Brain microvascular endothelial cell (primary cell): ENCODE results near the gene FAM53A.

Experiments used
- DNase-seq: peaks from one replicate; pipeline ENCODE4 v3.0.0-alpha.2; 2020
- H3K27ac ChIP-seq: fragments of 250-450 bp; sonication (Bioruptor Pico); 2 replicates; pipeline ENCODE4 v1.5.1; 2020; ENCODE audit warnings: mild to moderate bottlenecking, moderate library complexity
- H3K27me3 ChIP-seq: fragments of 250-450 bp; sonication (Bioruptor Pico); replicated peaks from 2 replicates; pipeline ENCODE4 v1.5.1; 2020; ENCODE audit warnings: mild to moderate bottlenecking
- H3K36me3 ChIP-seq: fragments of 250-450 bp; sonication (Bioruptor Pico); replicated peaks from 2 replicates; pipeline ENCODE4 v1.5.1; 2020; ENCODE audit warnings: mild to moderate bottlenecking
- H3K4me3 ChIP-seq: 2 replicates; pipeline ENCODE4 v1.5.1; 2011; ENCODE audit warnings: low read depth, mild to moderate bottlenecking, control low read depth, low read length, moderate library complexity
- CTCF ChIP-seq: IDR thresholded peaks from 2 replicates; pipeline ENCODE4 v1.5.1; 2011; ENCODE audit warnings: low read depth, mild to moderate bottlenecking, moderate library complexity, low read length, control low read depth, inconsistent platforms; ENCODE audit errors: missing control alignments
- in situ Hi-C: cut with HindIII; loops from 2 replicates; pipeline ENCODE4 v1.10.0; 2017; ENCODE audit warnings: low sequenced_read_pairs, low pct_ligation_motif_present

FAM53A gene

GRCh38 chr4:1619151-1619672 lies 64.9 kb downstream of the FAM53A start:
- DNase-seq, result no peak
- in situ Hi-C loops, result no loop called here
- no peak for TF ChIP-seq CTCF
- Histone ChIP-seq H3K4me3 (no peak overlapping the region), H3K27me3 (no peaks in the 10 kb centered on the region), H3K36me3 (no peaks in the 10 kb centered on the region), H3K27ac (no peak overlapping the region)

GRCh38 chr4:1618438-1618837 lies 65.7 kb downstream of the FAM53A start:
- H3K4me3 ChIP-seq, result no peak overlapping the region
- in situ Hi-C loops, result no loop called here
- no peak overlapping the region for H3K27ac ChIP-seq
- no peak for TF ChIP-seq CTCF
- DNase-seq, result no peak
- H3K27me3 ChIP-seq, result no peaks in the 10 kb centered on the region
- H3K36me3 ChIP-seq, result no peaks in the 10 kb centered on the region

- Histone ChIP-seq H3K27ac (no peak overlapping the region), H3K4me3 (no peak overlapping the region), H3K27me3 (no peaks in the 10 kb centered on the region), H3K36me3 (no peaks in the 10 kb centered on the region)
- in situ Hi-C loops, result no loop called here
- TF ChIP-seq CTCF, result no peak
- no peak for DNase-seq
Observed at GRCh38 chr4:1616557-1616930, 67.6 kb downstream of the FAM53A start.

- Histone ChIP-seq H3K27me3 (no peaks in the 10 kb centered on the region), H3K4me3 (no peak overlapping the region), H3K36me3 (no peaks in the 10 kb centered on the region), H3K27ac (no peak overlapping the region)
- no peak for DNase-seq
- no peak for TF ChIP-seq CTCF
- in situ Hi-C loops, result no loop called here
Observed at GRCh38 chr4:1615786-1616556, 68.1 kb downstream of the FAM53A start.

DNA sequence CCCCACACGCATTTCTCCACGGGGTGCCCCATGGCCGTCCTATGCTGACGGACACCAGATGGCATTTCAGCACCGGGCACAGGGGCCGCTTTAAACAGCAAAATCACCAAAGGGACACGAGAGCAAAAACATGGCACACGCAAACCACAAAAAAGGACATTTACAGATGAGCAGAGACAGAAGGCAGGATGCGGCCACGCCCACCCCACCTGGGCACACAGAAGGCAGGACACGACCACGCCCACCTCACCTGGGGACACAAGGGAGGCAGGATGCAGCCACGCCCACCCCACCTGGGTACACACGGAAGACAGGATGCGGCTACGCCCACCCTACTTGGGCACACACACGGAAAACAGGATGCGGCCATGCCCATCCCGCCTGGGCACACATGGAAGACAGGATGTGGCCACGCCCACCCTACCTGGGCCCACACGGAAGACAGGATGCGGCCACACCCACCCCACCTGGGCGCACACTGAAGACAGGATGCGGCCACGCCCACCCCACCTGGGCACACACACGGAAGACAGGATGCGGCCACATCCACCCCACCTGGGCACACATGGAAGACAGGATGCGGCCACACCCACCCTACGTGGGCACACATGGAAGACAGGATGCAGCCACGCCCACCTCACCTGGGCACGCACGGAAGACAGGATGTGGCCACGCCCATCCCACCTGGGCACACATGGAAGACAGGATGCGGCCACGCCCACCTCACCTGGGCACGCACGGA lies 69.1 kb downstream of the FAM53A start:
- Histone ChIP-seq H3K4me3 (no peak overlapping the region), H3K27me3 (no peaks in the 10 kb centered on the region), H3K27ac (no peak overlapping the region), H3K36me3 (no peaks in the 10 kb centered on the region)
- in situ Hi-C loops, result no loop called here
- no peak for TF ChIP-seq CTCF
- DNase-seq, result no peak
